ENCODE data around the gene MRGPRX1.
"Not testable (repeated sequence)": the region's sequence is repeated elsewhere in the genome, so short reads cannot be mapped to it uniquely, and the experiment has no call there.

The MRGPRX1 gene

DNA sequence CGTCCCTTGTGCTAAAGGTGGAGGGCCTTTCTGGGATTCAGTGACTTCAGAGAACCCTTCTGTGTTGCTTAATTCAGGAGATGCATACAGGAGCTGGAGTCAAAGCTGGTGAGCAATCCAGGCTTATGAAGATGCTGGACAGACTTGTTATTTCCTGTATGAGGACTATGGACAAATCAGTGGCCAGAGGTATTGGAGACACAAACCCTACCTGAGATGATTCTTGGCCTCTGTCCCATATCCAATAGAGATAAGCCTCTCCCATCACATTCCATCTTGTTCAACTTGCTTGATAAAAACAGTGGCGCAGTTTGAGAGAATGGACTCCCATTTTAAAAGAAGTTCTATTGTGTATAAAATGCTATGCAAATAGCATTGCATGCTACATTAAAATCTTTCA, at the start of gene MRGPRX1:
MRGPRX1 (minus strand) TSS at position 101 of the 400 bp plus-strand sequence. CDS start 4,630 bp downstream, outside the sequence.
- DNase-seq (ENCODE audit: low read depth): no peak

DNA sequence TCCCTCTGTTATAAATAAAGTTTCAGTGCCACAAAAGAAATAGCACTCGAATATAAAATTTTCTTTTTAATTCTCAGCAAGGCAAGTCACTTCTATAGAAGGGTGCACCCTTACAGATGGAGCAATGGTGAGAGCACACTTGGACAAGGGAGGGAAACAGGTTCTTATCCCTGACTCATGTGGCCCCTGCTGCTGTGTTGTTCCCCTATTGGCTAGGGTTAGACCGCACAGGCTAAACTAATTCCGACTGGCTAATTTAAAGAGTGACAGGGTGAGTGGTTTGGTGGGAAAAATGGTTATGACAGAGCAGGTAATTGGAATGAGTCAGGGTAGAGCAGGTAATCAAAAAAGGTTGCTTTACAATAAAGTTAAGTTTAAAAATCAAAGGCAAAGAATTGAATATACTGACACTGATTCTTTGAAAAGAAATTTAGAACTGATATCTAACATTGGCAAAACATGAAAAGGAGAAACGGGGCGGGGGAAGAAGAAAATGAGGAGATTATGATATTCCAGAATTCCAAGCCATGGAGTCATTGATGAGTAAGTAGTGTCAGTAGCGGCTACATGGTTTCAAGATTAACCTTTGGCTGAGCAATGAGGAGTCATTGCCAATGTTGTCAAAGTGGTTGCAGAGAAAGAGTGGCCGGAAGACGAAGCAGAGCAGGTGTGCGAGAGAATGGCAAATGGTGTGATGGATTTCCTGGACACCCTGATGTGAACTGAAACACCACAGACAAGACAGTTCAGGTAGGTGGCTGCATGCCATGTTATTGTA, 48.4 kb upstream of the MRGPRX1 start:
- no peak for DNase-seq (ENCODE audit: low read depth)

DNA sequence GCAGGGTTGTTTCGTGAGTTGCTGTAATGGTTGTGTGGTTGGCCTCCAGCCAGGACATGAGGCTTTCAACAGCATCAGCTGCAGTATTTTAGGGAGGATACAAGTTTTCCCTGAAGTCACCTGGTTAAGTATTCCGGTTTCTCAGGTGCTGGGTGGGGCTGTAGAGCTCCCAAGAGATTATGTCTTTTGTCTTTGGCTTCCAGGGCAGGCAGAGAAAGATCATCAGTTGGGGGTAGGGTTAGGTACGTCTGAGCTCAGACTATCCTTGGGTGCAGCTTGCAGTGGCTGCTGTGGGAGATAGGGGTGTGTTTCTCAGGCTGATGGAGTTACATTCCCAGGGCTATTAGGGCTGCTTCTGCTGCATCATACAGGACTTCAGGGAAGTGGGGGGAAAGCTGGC, 47.5 kb upstream of the MRGPRX1 start:
- DNase-seq (ENCODE audit: low read depth): no peak

DNA sequence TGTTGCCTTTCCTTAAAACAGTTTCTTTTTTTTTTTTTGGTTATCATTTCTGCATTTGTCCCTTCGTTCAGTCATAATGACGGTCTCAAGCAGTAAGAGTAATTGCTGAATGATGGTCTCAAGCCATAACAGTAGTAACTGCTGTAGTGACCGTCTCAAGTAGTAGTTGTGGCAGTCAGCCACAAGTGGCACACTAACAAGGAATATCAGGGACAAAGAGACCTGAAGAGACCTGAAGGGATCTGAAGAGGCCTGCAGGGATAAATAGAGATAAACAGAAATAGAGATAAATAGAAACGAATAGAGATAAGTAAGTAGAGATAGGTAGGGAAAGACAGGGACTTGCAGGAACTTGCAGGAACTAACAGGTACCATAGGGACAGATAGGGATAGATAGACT, 42.7 kb upstream of the MRGPRX1 start:
- no peak for DNase-seq (ENCODE audit: low read depth)

DNA sequence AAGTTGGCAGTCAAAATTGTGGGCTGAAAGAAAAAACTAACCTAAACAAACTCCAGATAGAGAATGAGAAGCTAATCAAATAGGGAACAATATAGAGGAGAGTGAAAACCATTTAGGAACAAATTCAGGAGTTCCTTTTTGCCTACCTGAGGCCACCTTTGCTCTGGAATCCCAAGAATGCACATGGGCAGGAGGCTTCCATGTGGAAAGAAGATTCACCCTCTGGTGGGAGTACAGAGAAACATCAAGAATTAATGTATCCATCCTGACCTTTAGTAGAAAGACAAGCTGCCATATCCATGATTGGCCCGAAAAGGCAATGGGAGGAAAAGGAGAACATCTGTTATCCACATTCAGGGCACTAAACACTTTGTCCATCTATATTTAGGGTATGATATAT, 35.0 kb upstream of the MRGPRX1 start:
- no peak for DNase-seq (ENCODE audit: low read depth)

DNA sequence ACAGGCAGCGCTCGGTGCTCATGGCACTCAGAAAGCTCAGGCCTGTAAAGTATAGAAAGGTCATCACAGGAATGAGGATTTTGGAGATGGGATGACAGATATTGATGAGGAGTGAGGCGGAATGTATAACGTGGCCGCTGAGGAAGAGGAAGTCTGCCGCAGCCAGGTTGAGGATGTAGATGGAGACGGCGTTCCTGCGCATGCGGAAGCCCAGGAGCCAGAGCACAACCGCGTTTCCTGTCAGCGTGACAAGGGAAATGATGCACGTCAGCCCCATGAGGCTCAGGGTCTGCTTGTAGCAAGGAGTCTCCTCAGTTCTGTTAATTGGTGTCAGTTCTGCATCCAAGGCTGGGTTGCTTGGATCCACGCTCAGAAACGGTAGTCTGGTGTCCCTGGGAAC, 33.1 kb upstream of the MRGPRX1 start:
- DNase-seq (ENCODE audit: low read depth): no peak

DNA sequence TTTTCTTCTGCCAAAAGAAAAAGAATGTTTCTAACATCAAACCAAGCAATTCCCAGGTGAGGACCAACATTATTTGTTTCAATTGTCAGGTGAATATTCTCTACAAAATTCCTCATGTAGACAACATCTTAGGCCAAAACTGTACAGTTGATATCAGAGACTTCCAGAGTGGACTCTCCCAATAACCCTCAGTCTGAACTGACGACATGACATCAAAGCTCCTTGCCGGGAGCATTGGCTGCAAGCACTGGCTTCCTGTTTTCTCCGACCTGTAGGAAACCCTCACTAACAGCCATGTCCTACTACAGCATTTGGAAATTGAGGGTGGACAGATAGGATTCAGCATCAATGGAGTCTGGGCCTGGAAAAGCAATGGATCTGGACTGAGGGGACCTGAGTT, 30.5 kb upstream of the MRGPRX1 start:
- no peak for DNase-seq (ENCODE audit: low read depth)

DNA sequence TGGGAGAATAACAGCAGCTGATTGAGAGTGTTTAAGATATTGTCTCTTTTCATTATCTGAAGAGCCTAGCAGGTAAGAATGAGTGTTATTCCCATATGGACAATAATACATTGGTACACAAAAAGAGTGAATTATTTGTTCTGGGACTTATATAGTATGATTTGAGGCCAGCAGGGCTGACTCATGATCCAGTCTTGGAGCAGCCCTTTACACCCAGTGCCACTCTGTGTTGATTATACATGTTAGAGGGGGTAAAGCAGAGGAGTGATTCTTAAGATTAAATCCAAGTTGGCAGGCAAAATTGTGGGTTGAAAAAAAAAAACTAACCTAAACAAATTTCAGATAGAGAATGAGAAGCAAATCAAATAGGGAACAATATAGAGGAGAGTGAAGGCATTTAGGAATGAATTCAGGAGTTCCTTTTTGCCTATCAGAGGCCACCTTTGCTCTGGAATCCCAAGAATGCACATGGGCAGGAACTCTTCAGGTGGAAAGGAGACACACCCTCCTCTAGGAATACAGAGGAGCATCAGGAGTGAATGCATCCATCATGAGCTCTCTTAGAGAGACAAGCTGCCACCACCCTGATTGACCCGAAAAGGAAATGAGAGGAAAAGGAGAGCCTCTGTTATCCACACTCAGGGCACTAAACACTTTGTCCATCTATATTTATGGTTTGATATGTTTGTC, 19.2 kb upstream of the MRGPRX1 start:
- no peak for DNase-seq (ENCODE audit: low read depth)

DNA sequence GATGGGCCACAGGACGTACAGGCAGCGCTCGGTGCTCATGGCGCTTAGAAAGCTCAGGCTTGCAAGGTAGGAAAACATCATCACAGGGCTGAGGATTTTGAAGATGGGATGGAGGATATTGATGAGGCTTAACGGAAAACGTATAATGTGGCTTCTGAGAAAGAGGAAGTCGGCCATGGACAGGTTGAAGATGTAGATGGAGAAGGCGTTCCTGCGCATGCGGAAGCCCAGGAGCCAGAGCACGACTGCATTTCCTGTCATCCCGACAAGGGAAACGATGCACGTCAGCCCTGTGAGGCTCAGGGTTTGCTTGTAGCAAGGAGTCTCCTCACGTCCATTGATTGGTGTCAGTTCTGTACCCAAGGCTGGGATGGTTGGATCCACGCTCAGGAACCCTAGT, 17.4 kb upstream of the MRGPRX1 start:
- no peak for DNase-seq (ENCODE audit: low read depth)

DNA sequence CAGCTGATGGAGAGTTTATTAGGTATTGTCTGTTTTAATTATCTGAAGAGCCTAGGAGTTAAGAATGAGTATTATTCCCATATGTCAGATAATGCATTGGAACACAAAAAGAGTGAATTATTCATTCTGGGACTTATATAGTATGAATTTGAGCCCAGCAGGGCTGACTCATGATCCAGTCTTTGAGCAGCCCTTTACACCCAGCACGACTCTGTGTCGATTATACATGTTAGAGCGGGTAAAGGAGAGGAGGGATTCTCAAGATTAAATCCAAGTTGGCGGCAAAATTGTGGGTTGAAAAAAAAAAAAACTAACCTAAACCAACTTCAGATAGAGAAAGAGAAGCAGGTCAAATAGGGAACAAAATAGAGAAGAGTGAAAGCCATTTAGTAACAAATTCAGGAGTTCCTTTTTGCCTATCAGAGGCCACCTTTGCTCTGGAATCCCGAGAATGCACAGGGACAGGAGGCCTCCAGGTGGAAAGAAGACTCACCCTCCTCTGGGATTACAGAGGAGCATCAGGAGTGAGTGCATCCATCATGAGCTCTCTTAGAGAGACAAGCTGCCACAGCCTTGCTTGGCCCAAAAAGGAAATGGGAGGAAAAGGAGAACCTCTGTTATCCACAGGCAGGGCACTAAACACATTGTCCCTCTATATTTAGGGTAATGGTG, 3.1 kb downstream of the MRGPRX1 start:
- DNase-seq (ENCODE audit: low read depth): no peak

DNA sequence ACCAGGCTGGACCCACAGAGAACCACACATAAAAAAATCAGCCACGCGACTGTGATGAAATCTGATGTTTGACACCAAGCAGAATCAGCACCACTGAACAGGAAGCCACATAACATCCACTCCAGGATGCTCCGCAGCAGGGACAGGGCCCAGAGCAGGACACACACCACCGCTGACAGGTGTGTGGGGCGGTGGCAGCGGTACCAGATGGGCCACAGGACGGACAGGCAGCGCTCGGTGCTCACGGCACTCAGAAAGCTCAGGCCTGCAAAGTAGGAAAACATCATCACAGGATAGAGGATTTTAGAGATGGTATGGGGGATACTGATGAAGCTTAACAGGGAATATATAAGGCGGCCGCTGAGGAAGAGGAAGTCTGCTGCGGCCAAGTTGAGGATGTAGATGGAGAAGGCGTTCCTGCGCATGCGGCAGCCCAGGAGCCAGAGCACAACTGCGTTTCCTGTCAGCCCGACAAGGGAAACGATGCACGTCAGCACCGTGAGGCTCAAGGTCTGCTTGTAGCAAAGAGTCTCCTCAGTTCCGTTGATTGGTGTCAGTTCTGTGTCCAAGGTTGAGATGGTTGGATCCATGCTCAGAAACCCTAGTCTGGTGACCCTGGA, 4.9 kb downstream of the MRGPRX1 start:
- no peak for DNase-seq (ENCODE audit: low read depth)

DNA sequence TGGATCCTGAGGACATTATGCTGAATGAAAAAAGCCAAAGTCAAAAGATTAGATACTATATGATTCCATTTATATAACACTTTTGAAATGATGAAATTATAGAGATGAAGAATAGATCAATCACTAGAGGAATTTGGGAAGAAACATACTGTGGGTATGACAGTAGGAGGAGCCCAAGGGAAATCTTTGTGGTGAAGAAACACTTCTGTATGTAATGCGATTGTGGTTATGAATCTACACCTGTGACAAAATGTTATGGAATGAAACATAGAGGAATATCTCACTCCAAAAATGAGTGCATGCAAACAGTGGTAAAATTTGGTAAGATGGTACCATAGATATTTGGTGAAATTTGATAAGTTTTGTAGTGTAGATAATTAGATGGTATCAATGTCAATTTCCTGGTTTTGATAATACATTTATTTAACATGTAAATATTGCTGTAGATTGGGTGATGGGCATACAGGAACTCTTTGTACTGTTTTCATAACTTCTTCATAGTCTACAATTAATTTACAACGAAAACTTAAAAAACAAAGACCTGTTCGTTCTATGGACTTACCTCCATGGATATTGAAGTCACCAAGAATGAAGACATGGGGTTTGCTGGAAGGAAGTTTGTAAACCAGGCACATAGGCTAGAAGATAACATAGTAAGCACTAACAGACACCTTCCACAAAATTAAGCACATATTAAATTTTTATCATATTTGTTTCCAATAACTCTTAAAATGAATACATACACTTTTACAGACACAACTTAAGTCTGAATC, 11.5 kb downstream of the MRGPRX1 start:
- DNase-seq (ENCODE audit: low read depth): no peak

DNA sequence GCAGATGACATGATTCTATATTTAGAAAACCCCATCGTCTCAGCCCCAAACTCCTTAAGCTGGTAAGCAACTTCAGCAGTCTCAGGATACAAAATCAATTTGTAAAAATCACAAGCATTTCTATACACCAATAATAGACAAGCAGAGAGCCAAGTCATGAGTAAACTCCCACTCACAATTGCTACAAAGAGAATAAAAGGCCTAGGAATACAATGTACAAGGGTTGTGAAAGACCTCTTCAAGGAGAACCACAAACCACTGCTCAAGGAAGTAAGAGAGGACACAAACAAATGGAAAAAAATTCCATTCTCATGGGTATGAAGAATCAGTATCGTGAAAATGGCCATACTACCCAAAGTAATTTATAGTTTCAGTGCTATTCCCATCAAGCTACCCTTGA, 13.8 kb downstream of the MRGPRX1 start:
- DNase-seq (ENCODE audit: low read depth): not testable (repeated sequence)

DNA sequence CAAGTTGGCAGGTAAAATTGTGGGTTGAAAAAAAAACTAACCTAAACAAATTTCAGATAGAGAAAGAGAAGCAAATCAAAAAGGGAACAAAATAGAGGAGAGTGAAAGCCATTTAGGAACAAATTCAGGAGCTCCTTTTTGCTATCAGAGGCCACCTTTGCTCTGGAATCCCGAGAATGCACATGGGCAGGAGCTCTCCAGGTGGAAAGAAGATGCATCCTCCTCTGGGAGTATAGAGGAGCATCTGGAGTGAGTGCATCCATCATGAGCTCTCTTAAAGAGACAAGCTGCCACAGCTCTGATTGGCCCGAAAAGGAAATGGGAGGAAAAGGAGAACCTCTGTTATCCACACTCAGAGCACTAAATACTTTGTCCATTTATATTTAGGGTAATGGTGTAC, 26.3 kb downstream of the MRGPRX1 start:
- no peak for DNase-seq (ENCODE audit: low read depth)

DNA sequence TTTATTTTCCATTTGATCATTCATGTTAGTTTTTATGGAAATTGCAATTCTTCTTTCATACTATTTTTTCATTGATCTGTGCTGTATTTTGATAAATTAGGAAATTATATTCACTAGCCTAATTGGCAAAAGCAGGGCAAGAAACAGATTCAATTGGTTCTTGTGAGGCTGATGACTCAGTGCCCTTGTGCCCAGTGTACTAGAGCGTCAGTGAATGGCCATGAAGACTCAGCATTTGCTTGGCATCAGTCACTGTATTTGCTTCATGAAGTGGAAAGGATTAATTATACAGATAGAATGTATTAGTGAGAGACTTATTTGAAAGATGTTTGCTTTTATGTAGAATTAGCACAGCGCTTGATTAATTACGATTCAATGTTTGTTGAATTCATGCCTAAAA, 31.8 kb downstream of the MRGPRX1 start:
- no peak for DNase-seq (ENCODE audit: low read depth)

DNA sequence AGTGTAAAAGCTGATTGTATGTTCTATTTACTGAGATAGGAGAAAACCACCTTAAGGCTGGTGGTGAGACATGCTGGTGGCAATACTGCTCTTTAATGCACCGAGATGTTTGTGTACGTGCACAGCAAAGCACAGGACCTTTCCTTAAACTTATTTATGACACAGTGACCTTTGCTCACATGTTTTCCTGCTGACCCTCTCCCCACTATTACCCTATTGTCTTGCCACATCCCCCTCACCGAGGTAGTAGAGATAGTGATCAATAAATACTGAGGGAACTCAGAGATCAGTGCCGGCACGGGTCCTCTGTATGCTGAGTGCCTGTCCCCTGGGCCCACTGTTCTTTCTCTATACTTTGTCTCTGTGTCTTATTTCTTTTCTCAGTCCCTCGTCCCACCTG, 38.6 kb downstream of the MRGPRX1 start:
- not testable (repeated sequence) for DNase-seq (ENCODE audit: low read depth)

DNA sequence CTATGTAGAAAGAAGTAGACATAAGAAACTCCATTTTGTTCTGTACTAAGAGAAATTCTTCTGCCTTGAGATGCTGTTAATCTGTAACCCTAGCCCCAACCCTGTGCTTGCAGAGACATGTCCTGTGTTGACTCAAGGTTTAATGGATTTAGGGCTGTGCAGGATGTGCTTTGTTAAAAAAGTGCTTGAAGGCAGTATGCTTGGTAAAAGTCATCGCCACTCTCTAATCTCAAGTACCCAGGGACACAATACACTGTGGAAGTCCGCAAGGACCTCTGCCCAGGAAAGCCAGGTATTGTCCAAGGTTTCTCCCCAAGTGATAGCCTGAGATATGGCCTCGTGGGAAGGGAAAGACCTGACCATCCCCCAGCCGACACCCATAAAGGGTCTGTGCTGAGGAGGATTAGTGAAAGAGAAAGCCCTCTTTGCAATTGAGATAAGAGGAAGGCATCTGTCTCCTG, 39.0 kb downstream of the MRGPRX1 start:
- not testable (repeated sequence) for DNase-seq (ENCODE audit: low read depth)

DNA sequence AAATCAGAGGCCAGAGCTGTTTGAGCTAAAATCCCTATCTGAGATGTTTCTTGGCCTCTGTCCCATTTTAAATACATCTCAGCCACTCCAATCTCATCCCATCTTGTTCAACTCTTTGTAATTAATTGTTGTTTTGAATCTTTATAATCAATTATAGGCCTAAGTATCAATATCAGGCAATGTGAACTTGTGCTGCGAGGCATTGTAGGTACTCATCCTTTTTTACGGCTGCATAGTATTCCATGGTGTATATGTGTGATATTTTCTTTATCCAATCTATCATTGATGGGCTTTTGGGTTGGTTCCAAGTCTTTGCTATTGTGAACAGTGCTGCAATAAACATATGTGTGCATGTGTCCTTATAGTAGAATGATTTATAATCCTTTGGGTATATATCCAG, 47.5 kb downstream of the MRGPRX1 start:
- not testable (repeated sequence) for DNase-seq (ENCODE audit: low read depth)

DNA sequence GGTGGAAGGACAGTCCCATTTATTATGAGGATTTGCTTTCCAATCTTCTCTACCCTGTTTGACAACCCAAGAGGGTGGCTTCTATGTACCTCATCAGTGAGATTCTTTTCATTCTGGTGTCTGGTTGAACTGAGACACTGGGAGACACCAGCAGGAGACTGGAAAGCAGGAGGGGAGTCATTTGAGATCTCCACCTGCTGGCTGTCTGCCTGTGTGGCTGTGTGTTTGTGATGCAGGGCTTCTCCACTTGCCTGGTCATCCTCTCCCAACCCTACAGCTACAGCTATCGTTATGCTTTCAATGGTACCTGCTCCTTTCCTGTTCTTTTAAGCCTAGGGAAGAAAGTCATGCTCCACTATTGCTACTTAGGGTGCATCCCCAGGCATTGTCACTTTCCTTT, 48.6 kb downstream of the MRGPRX1 start:
- no peak for DNase-seq (ENCODE audit: low read depth)
